ENCODE results near the gene MRPL48.
"Not testable (repeated sequence)": the region's sequence is repeated elsewhere in the genome, so short reads cannot be mapped to it uniquely, and the experiment has no call there.

Gene MRPL48

DNA sequence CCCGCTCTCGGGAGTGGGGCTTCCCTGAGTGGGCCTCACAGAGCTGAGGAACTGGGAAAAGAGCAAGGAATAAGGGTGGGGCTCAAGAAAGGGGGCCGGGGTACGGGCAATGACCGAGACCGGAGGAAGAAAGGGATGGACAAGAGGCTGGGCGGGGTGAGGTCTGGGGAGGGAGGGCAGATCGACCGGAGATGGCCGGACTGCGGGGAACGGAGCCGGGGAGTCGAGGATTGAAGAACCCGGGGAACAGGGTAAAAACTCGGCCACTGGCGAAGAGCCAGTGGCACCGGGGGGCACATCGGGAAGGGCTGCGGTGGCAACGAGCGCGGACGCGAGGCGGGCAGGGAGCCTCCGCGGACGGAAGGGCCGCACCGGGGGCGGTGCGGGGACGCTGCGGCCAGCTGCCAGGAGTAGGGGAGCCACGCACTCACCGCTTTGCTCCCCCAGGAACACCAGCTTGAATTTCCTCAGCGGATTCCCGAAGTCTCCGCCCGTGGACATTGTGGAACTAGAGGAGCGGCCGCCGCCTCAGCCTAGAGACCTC lies 27.5 kb upstream of the MRPL48 start:
- TF ChIP-seq, protein P1, sequence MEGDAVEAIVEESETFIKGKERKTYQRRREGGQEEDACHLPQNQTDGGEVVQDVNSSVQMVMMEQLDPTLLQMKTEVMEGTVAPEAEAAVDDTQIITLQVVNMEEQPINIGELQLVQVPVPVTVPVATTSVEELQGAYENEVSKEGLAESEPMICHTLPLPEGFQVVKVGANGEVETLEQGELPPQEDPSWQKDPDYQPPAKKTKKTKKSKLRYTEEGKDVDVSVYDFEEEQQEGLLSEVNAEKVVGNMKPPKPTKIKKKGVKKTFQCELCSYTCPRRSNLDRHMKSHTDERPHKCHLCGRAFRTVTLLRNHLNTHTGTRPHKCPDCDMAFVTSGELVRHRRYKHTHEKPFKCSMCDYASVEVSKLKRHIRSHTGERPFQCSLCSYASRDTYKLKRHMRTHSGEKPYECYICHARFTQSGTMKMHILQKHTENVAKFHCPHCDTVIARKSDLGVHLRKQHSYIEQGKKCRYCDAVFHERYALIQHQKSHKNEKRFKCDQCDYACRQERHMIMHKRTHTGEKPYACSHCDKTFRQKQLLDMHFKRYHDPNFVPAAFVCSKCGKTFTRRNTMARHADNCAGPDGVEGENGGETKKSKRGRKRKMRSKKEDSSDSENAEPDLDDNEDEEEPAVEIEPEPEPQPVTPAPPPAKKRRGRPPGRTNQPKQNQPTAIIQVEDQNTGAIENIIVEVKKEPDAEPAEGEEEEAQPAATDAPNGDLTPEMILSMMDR (IDR thresholded peaks at IDR 0.05; ENCODE audit: borderline replicate concordance, insufficient read depth, low read depth, low read length), result no peak
- H3K4me3 ChIP-seq (ENCODE audit: low read depth, low read length), result peak overlapping the region; percentile 86

DNA sequence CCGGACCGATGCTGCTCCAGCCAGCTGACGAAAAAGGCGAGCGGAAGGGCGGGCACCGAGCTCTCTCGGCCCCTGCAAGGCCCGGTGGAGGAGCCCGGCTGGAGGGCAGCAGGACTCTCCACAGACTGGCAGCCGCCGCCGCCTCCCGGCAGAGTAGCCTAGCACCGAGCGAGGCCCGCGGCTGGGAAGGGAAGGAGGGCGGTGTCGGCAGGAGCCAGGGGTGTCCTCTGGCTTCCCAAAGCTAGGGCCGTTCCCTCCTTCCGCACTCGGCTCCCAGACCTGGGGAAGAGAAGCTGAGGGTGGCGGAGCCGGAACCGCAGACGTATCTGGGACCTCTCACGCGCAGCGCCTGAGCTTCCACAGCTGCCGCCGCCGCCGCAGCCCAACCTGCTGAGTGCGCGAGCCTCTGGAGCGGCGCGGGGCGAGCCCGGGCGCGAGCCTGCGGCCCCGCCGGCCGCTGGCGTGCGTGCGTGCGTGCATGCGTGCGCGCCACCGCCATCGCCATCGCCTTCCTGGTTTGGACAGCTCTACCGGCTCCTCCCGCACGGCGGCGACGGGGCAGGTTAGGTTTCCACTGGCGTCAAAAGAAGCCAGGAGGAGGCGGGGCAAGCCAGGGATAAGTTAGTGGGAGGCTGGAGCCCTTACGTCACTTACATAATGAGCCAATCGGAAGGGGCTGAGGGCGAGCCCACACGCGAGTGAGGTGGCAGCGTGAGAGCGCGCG lies 26.8 kb upstream of the MRPL48 start, which contains the start of gene RAB6A:
Gene RAB6A (minus strand): TSS at position 396 of the 724 bp plus-strand sequence. CDS start 439 bp downstream, outside the sequence.
- TF ChIP-seq, protein P1 (IDR thresholded peaks at IDR 0.05; ENCODE audit: borderline replicate concordance, insufficient read depth, low read depth, low read length), result no peak
- peak within 1 kb of the TSS; percentile 86 for H3K4me3 ChIP-seq (ENCODE audit: low read depth, low read length)

DNA sequence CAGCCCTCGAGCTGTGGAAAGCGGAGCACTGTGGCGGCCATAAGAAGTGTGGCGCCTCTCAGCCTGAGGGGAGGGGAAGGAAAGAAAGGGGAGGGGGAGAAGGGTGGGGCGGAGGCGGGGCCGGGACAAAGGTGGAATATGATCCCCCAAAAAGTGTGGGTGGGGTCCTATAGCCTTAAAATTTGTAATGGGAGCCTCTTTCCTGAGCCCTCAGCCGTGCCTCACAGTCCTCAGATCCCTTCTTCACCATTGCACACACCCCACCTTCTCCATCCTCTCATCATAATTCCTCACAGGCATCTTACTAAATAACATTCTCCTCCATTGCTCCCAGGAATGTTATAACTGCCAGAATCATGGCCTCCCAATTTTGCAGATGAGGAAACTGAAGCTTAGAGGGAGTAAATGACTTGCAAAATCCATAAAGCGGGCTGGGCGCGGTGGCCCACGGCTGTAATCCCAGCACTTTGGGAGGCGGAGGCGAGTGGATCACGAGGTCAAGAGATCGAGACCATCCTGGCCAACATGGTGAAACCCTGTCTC lies 26.2 kb upstream of the MRPL48 start:
- TF ChIP-seq, protein P1 (IDR thresholded peaks at IDR 0.05; ENCODE audit: borderline replicate concordance, insufficient read depth, low read depth, low read length), result no peak
- peak overlapping the region; percentile 43 for H3K4me3 ChIP-seq (ENCODE audit: low read depth, low read length)

DNA sequence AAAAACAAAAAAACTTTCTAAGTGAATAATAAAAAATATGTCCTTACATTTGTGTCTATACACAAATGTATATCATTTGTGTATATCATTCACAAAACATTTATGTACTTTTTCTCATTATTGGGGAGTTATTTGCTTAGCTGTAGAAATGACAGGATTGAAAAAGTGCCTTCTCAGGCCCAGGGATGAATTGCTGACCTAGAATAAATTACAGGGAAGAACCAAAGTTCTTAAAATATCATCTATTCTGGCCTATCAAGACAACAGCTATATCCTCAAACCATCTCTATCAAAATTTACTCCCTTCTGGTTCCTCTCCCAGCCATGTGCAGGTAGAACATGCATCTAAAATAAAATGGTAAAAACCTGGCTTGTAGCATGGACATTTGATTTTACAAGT lies 24.9 kb upstream of the MRPL48 start:
- TF ChIP-seq, protein P1 (IDR thresholded peaks at IDR 0.05; ENCODE audit: borderline replicate concordance, insufficient read depth, low read depth, low read length), result no peak
- no peak overlapping the region for H3K4me3 ChIP-seq (ENCODE audit: low read depth, low read length)

DNA sequence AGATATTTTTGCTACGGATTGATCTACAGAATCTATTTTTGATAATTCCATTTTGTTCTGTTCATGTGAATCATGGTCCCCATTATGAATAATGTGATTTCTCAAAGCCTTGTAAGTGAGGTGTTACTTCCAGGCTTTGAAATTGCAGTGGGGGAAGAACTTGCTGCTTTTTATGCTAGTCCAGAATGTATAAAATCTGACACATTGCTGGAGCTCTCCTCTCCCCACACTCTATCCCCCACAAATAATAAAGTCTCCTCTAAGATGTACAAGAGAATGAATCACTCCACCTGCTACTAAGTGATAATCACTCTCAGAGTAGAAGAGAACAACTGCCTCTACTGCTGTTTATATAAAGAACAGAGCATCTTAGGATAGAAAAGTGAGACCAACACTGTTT lies 20.9 kb upstream of the MRPL48 start:
- no peak overlapping the region for H3K4me3 ChIP-seq (ENCODE audit: low read depth, low read length)
- TF ChIP-seq, protein P1 (IDR thresholded peaks at IDR 0.05; ENCODE audit: borderline replicate concordance, insufficient read depth, low read depth, low read length), result no peak

DNA sequence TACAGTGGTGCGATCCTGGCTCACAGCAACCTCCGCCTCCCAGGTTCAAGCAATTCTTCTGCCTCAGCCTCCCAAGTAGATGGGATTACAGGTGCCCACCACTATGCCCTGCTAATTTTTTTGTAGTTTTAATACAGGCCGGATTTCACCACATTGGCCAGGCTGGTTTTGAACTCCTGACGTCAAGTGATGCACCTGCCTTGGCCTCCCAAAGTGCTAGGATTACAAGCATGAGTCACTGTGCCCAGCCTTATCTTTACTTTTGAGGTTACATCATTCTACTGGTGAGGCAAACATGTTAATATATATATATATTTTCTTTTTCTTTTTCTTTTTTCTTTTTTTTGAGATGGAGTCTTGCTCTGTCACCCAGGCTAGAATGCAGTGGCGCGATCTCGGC lies 16.9 kb upstream of the MRPL48 start:
- not testable (repeated sequence) for H3K4me3 ChIP-seq (ENCODE audit: low read depth, low read length)

DNA sequence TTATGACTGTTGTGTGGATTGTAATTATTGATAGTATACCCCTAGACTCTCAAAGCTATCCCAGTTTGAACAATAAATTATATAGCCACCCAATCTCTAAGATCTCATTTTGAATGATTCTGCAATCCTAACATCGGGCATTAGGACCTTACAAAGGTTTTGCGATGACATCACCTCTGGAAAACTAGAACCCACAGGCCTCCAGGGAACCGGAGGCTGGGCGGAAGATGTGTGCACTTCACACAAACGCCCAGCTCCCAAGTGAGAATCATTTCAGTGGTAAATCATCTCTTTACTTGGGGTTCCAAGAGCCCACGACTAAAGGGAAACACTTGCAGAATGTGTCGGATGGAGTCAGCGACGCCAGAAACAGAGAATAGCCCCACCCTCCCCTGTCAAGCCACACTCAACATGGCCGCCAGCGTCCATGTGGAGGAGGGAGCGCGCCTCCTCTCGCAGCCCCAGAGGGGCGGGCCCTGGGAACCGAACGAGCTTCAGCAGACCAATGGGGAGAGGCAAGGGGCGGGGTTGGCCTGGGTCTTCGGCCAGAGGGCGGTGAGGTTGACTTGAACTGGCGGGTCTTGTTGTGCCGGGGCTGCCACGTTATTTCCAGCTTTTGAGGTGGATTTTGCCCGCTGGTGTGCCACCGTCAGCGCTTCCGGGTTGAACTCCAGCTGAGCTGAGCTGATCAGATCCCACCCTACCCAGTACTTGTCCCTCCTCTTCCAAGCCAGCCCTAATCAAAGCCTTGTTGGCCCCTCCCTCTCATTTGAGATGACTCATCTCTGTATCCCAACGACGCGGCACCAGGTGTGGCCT lies 8.4 kb upstream of the MRPL48 start:
- TF ChIP-seq, protein P1 (IDR thresholded peaks at IDR 0.05; ENCODE audit: borderline replicate concordance, insufficient read depth, low read depth, low read length), result no peak
- peak overlapping the region; percentile 66 for H3K4me3 ChIP-seq (ENCODE audit: low read depth, low read length)

Data from GM12875 (cell line).